ENCODE data around the gene FGF14.

FGF14 gene

GRCh38 chr13:101755228-101755887, 646.5 kb downstream of the FGF14 start:
- in situ Hi-C loops (cut with HindIII; ENCODE audit: low sequenced_read_pairs): loop anchor here (25.0 kb wide), 1 partner anchor 243 kb away; no protein-coding TSS in a partner anchor

DNA sequence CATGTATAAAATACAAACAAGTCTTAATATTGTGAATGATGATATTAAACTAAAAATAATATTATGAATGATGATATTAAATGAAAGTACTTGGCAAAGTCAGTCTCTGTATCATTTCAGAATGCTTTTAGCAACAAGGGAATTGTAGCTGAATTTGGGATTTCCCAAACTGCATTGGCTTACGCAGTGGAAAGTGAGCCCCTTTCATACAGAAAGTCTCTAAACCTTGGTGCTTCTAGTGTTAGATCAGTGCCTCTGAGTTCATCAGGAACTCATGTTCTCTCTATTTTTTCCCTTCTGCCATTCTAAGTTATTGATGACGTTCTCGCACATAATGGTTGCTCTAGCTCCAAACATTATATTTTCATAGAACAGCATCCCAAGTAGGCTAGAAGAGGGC, 649.4 kb downstream of the FGF14 start:
- in situ Hi-C loops (cut with HindIII; ENCODE audit: low sequenced_read_pairs): loop anchor here (25.0 kb wide), 1 partner anchor 240 kb away; no protein-coding TSS in a partner anchor

GRCh38 chr13:101751488-101751887, 650.4 kb downstream of the FGF14 start:
- in situ Hi-C loops (cut with HindIII; ENCODE audit: low sequenced_read_pairs): loop anchor here (25.0 kb wide), 1 partner anchor 239 kb away; no protein-coding TSS in a partner anchor

- in situ Hi-C loops (cut with HindIII; ENCODE audit: low sequenced_read_pairs): no loop called here
Observed at GRCh38 chr13:101749584-101749983, 652.3 kb downstream of the FGF14 start.

GRCh38 chr13:101747039-101747438, 654.8 kb downstream of the FGF14 start:
- in situ Hi-C loops (cut with HindIII; ENCODE audit: low sequenced_read_pairs): no loop called here

DNA sequence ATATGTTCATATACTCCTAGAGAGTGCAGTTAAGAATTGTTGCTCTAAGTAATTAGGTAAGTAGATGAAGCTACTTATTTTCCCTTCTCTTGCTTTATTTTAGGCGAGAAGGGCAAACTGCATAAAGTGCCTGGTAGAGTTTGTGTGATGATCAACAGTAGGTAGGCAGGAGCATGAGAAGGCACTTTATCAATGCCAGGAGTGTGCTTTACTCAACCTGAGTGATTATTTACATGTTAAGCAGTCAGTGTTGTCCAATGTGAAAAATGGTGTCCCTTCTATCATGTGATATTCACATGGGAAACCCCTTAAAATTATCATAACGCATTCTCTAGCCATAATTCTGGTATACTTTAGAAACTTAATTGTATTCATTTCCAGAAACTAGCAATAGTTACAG, 655.3 kb downstream of the FGF14 start:
- in situ Hi-C loops (cut with HindIII; ENCODE audit: low sequenced_read_pairs): no loop called here

GRCh38 chr13:101739382-101740178, 662.3 kb downstream of the FGF14 start:
- in situ Hi-C loops (cut with HindIII; ENCODE audit: low sequenced_read_pairs): no loop called here

DNA sequence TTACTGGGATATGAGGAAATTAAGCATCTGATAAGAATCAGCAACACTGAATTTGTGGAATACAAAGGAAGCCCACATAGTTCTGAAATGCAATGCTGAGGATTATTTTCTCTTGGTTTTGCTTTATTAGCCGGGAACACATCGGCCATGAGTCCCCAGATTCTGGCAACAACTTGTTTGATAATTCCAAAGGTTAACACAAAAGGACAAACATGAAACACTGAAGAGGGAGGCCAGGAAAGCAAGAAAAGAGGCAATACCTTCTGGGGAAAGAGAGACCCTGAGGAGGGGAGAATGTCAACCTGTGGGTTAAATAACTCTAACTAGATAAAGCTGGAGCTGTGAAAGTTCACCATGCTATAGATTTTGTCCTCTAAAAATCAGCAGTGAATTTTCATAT, 663.5 kb downstream of the FGF14 start:
- in situ Hi-C loops (cut with HindIII; ENCODE audit: low sequenced_read_pairs): no loop called here

- in situ Hi-C loops (cut with HindIII; ENCODE audit: low sequenced_read_pairs): no loop called here
Observed at GRCh38 chr13:101736566-101736965, 665.3 kb downstream of the FGF14 start.

GRCh38 chr13:101730420-101731000, 671.3 kb downstream of the FGF14 start:
- in situ Hi-C loops (cut with HindIII; ENCODE audit: low sequenced_read_pairs): no loop called here

- in situ Hi-C loops (cut with HindIII; ENCODE audit: low sequenced_read_pairs): no loop called here
Observed at GRCh38 chr13:101728615-101729014, 673.2 kb downstream of the FGF14 start.

- in situ Hi-C loops (cut with HindIII; ENCODE audit: low sequenced_read_pairs): no loop called here
Observed at GRCh38 chr13:101728021-101728420, 673.8 kb downstream of the FGF14 start.

GRCh38 chr13:101727118-101727517, 674.7 kb downstream of the FGF14 start:
- in situ Hi-C loops (cut with HindIII; ENCODE audit: low sequenced_read_pairs): no loop called here

DNA sequence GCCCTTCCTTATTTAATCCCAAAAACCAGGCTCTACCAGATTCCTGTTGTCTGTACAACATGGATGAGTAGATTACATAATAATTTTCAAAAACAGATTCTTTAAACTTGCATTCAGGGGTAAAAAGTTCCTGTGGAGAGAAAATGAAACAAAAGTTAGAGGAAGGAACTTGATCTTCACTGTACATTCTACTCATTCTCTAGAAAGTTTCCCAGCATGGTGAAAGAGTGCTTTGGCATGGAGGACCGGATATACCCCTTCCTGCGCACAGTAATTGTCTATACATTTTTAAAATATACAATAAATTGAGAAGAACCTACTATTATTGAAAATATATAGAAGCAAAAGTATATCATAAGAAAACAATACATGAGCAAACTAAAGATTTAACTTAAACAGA, 675.2 kb downstream of the FGF14 start:
- in situ Hi-C loops (cut with HindIII; ENCODE audit: low sequenced_read_pairs): no loop called here

- in situ Hi-C loops (cut with HindIII; ENCODE audit: low sequenced_read_pairs): no loop called here
Observed at GRCh38 chr13:101718496-101718895, 683.4 kb downstream of the FGF14 start.

- in situ Hi-C loops (cut with HindIII; ENCODE audit: low sequenced_read_pairs): no loop called here
Observed at GRCh38 chr13:101717353-101717752, 684.5 kb downstream of the FGF14 start.

- in situ Hi-C loops (cut with HindIII; ENCODE audit: low sequenced_read_pairs): no loop called here
Observed at GRCh38 chr13:101714195-101714594, 687.7 kb downstream of the FGF14 start.

- in situ Hi-C loops (cut with HindIII; ENCODE audit: low sequenced_read_pairs): no loop called here
Observed at GRCh38 chr13:101712026-101712348, 689.9 kb downstream of the FGF14 start.

GRCh38 chr13:101711307-101712025, 690.4 kb downstream of the FGF14 start:
- in situ Hi-C loops (cut with HindIII; ENCODE audit: low sequenced_read_pairs): no loop called here

DNA sequence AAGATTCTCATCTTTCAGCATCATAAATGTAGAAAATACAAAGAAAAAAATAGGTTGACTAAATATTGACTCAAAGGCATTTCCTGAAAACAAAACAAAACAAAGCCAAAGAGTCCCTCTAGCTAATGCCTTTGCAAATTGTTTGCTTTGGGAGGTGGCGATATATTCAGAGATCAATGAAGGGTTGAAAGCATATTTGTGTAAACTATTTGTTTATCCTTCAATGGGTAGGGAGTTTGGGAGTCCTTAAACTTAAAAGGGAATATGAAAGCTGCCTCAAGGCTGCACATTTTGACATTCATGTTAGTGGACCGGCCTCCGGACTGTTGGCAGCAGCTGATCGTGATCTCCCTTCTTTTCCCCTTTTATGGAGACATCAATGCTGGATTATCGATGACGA, 691.9 kb downstream of the FGF14 start:
- in situ Hi-C loops (cut with HindIII; ENCODE audit: low sequenced_read_pairs): loop anchor here (5.0 kb wide), 1 partner anchor 38 kb away; no protein-coding TSS in a partner anchor

DNA sequence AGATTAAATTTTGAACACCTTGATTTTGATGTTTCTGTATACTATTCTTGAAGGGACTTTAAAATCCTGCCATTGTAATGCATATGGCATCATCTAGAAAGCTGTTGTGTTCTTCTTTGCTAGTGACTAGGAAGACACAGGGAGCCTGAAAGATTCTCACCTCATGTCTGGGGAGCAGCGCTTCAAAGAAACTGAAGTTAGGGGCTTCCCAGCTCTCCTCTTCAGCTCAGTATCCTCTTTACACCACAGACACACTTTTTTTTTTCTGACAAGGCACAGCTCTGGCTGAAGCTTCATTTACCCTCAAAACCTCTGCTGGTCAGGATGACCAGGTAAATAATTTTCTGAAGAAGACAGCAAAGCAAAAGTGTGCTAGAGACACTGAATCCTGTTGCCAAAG, 693.7 kb downstream of the FGF14 start:
- in situ Hi-C loops (cut with HindIII; ENCODE audit: low sequenced_read_pairs): loop anchor here (5.0 kb wide), 1 partner anchor 36 kb away; no protein-coding TSS in a partner anchor

All from endothelial cell of hepatic sinusoid (primary cell).